GM06990 (cell line): ENCODE results near the gene ARID1B.

Experiments
- DNase-seq: peaks from one replicate; pipeline ENCODE4 v3.0.0-alpha.2; 2011; ENCODE audit not compliant: insufficient read length; ENCODE audit errors: extremely low read depth
- H3K27me3 ChIP-seq: replicated peaks from 2 replicates; pipeline ENCODE4 v1.6.0; 2011; ENCODE audit warnings: low read length; ENCODE audit not compliant: control insufficient read depth, insufficient read depth
- H3K36me3 ChIP-seq: 2 replicates; pipeline ENCODE4 v1.5.1; 2011; ENCODE audit warnings: low read length; ENCODE audit not compliant: control insufficient read depth, insufficient read depth
- H3K4me3 ChIP-seq: replicated peaks from 2 replicates; pipeline ENCODE4 v1.5.1; 2011; ENCODE audit warnings: low read depth, mild to moderate bottlenecking, control low read depth, low read length
- CTCF ChIP-seq: IDR thresholded peaks from 2 replicates; pipeline ENCODE4 v1.5.1; 2011; ENCODE audit warnings: low read length, control low read depth, mild to moderate bottlenecking, inconsistent platforms; ENCODE audit not compliant: insufficient read depth, poor library complexity, severe bottlenecking

Gene ARID1B

DNA sequence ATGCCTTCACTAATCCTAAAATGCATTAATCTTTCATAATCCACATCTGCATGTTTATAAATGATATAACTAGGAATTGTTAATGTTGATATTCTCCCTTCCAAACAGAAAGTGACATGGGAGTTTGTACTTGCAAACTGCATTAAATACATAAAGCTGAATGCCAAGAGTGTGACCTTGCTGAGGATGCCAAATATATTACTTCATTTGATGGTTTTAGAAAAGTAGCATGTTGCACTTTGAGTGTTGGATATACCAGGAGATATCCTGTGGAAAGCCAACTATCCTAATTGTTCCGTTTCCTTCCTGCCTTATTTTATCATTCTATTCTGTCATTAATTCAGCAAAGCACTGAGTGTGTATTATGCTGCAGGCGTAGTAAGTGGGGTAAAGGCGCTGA is 316.4 kb downstream of the ARID1B start:
- no peak for TF ChIP-seq CTCF
- Histone ChIP-seq H3K4me3 (no peak overlapping the region), H3K27me3 (no peaks in the 10 kb centered on the region), H3K36me3 (peaks cover 10% of the 10 kb centered on the region)
- no peak for DNase-seq

GRCh38 chr6:157094038-157094437 is 316.9 kb downstream of the ARID1B start:
- DNase-seq: no peak

DNA sequence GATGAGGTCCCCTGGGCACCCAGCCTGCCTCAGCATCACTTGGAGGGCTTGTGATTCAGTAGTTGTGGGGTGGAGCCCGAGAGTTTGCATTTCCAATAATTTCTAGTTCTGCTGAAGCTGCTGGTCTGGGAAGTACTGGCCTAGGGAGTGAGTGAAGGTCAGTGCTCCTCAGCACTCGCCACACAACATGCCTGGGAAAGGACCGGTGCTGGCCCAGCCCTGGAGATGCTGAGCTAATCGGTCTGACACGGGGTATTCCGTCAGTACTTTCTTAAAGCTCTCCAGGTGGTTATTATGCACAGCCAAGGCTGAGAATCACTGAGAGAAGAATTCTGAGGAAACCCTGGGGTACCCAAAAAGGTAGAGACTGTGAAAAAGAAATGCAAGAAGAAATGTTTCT is 317.9 kb downstream of the ARID1B start:
- no peak for DNase-seq
- peaks cover 8% of the 10 kb centered on the region for H3K36me3 ChIP-seq
- no peak overlapping the region for H3K4me3 ChIP-seq
- no peak for TF ChIP-seq CTCF
- H3K27me3 ChIP-seq: no peaks in the 10 kb centered on the region

More at GRCh38 chr6:157094038-157094437, 316.9 kb downstream of the ARID1B start:
- Histone ChIP-seq H3K36me3 (peaks cover 10% of the 10 kb centered on the region), H3K27me3 (no peaks in the 10 kb centered on the region), H3K4me3 (no peak overlapping the region)
- TF ChIP-seq CTCF: no peak

DNA sequence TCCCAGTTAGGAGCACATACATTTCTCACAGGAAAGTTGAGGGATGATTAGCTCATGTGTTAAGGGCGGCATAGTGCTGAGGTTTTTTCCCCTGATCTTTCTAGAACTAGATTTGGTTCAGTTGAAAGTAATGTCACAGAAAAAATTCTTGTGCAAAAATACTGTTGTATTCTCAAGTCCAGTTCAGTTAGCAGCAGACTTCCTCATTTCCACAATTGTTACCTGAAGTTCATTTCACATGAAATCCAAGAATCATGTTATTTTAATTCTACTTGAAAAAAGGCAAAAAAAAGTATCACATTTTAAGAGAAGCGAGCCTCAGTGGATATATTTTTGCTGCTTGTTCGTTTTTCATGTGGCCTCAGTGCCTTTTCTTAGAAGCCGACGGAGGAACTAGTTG is 318.4 kb downstream of the ARID1B start:
- DNase-seq: no peak
- no peak for TF ChIP-seq CTCF
- Histone ChIP-seq H3K4me3 (no peak overlapping the region), H3K27me3 (no peaks in the 10 kb centered on the region), H3K36me3 (peaks cover 8% of the 10 kb centered on the region)

GRCh38 chr6:157096105-157096504 is 318.9 kb downstream of the ARID1B start:
- no peak overlapping the region for H3K4me3 ChIP-seq
- no peaks in the 10 kb centered on the region for H3K27me3 ChIP-seq
- H3K36me3 ChIP-seq: peaks cover 6% of the 10 kb centered on the region
- no peak for DNase-seq
- TF ChIP-seq CTCF: no peak

- Histone ChIP-seq H3K27me3 (no peaks in the 10 kb centered on the region), H3K36me3 (peaks cover 6% of the 10 kb centered on the region), H3K4me3 (no peak overlapping the region)
- no peak for TF ChIP-seq CTCF
- DNase-seq: no peak
Observed at GRCh38 chr6:157096522-157096921, 319.3 kb downstream of the ARID1B start.
